DOHH2 (cell line): Measurements from ENCODE around the gene MARCHF6.

Experiments
- H3F3A ChIP-seq: fragments of 200-600 bp; sonication (generic), shearing (Covaris generic); 2 replicates; pipeline ENCODE4 v1.6.0; 2016; ENCODE audit warnings: antibody characterized with exemption, mild to moderate bottlenecking; ENCODE audit not compliant: control insufficient read depth, insufficient read depth
- H3K27ac ChIP-seq: fragments of 200-600 bp; sonication (generic); 2 replicates; pipeline ENCODE4 v1.5.1; 2014; ENCODE audit warnings: low read depth, mild to moderate bottlenecking, low read length, moderate library complexity
- H3K27me3 ChIP-seq: fragments of 200-600 bp; sonication (generic); 2 replicates; pipeline ENCODE4 v1.6.1; 2014; ENCODE audit warnings: mild to moderate bottlenecking, low read length, mixed read lengths; ENCODE audit not compliant: control insufficient read depth
- H3K36me3 ChIP-seq: fragments of 200-600 bp; sonication (generic); 2 replicates; pipeline ENCODE4 v1.6.1; 2014; ENCODE audit warnings: mild to moderate bottlenecking, low read length, moderate library complexity, mixed read lengths; ENCODE audit not compliant: control insufficient read depth
- H3K4me1 ChIP-seq: fragments of 200-600 bp; sonication (generic); 2 replicates; pipeline ENCODE4 v1.6.1; 2014; ENCODE audit warnings: mild to moderate bottlenecking, low read length, mixed read lengths; ENCODE audit not compliant: control insufficient read depth
- H3K4me2 ChIP-seq: fragments of 200-600 bp; sonication (generic); 2 replicates; pipeline ENCODE4 v1.6.0; 2014; ENCODE audit warnings: mild to moderate bottlenecking, low read length, moderate library complexity
- H3K4me3 ChIP-seq: fragments of 200-600 bp; sonication (generic); 2 replicates; pipeline ENCODE4 v1.5.1; 2014; ENCODE audit warnings: mild to moderate bottlenecking, low read length, mixed read lengths
- H3K79me2 ChIP-seq: fragments of 200-600 bp; sonication (generic); 2 replicates; pipeline ENCODE4 v1.6.1; 2014; ENCODE audit warnings: mild to moderate bottlenecking, low read length, mixed read lengths; ENCODE audit not compliant: control insufficient read depth
- H3K9me2 ChIP-seq: fragments of 200-600 bp; sonication (generic); replicated peaks from 2 replicates; pipeline ENCODE4 v1.6.1; 2014; ENCODE audit warnings: mild to moderate bottlenecking, low read length, mixed read lengths; ENCODE audit not compliant: control insufficient read depth
- H3K9me3 ChIP-seq: fragments of 200-600 bp; sonication (generic); 2 replicates; pipeline ENCODE4 v1.6.1; 2014; ENCODE audit warnings: antibody characterized with exemption, low read length, mixed read lengths; ENCODE audit not compliant: control insufficient read depth, insufficient read depth
- H4K20me1 ChIP-seq: fragments of 200-600 bp; sonication (generic); 2 replicates; pipeline ENCODE4 v1.6.0; 2014; ENCODE audit warnings: low read depth, mild to moderate bottlenecking, antibody characterized with exemption, low read length, moderate library complexity; ENCODE audit not compliant: control insufficient read depth, insufficient read depth
- CTCF ChIP-seq: fragments of 200-600 bp; sonication (generic); IDR thresholded peaks from one replicate; pipeline ENCODE4 v1.5.1; 2014; ENCODE audit warnings: antibody characterized with exemption, mild to moderate bottlenecking, low read depth, low read length; ENCODE audit not compliant: poor library complexity, severe bottlenecking
- EZH2phosphoT487 ChIP-seq: fragments of 200-600 bp; sonication (generic); IDR thresholded peaks from 2 replicates; pipeline ENCODE4 v1.6.1; 2017; ENCODE audit warnings: borderline replicate concordance, mild to moderate bottlenecking, antibody characterized with exemption, low read length, moderate library complexity, mixed read lengths

MARCHF6 gene

GRCh38 chr5:10354048-10354872 is 765 bp downstream of the MARCHF6 start:
- Histone ChIP-seq H3F3A (0 out of 2 replicates have a peak, but pooled peaks cover 4% of the 10 kb centered on the region), H3K27ac (peak overlapping the region; percentile 74), H3K4me3 (peak overlapping the region; percentile 91), H3K4me2 (peak overlapping the region; percentile 96), H3K36me3 (peaks cover 20% of the 10 kb centered on the region), H3K79me2 (peaks cover 71% of the 10 kb centered on the region), H3K4me1 (peaks cover 45% of the 10 kb centered on the region), H3K9me3 (no peaks in the 10 kb centered on the region), H3K27me3 (no peaks in the 10 kb centered on the region), H4K20me1 (peaks cover 28% of the 10 kb centered on the region; the same call in 1 of the 2 replicates), H3K9me2 (no peaks in the 10 kb centered on the region)
- no peak for TF ChIP-seq CTCF
- no peak for TF ChIP-seq EZH2phosphoT487

GRCh38 chr5:10355071-10355889 is 1.8 kb downstream of the MARCHF6 start:
- no peaks in the 10 kb centered on the region for H3K9me2 ChIP-seq
- H3K79me2 ChIP-seq, result peaks cover 81% of the 10 kb centered on the region
- H3K36me3 ChIP-seq, result peaks cover 20% of the 10 kb centered on the region
- H3K4me1 ChIP-seq, result peaks cover 53% of the 10 kb centered on the region
- no peaks in the 10 kb centered on the region for H3K9me3 ChIP-seq
- peak overlapping the region; percentile 91 for H3K4me3 ChIP-seq
- no peak for TF ChIP-seq EZH2phosphoT487
- no peak for TF ChIP-seq CTCF
- H3K27ac ChIP-seq, result peak overlapping the region; percentile 74
- peaks cover 28% of the 10 kb centered on the region; the same call in 1 of the 2 replicates for H4K20me1 ChIP-seq
- H3K27me3 ChIP-seq, result no peaks in the 10 kb centered on the region
- peak overlapping the region; percentile 96 for H3K4me2 ChIP-seq
- 0 out of 2 replicates have a peak, but pooled peaks cover 4% of the 10 kb centered on the region for H3F3A ChIP-seq

GRCh38 chr5:10358999-10359398 is 5.5 kb downstream of the MARCHF6 start:
- H3K9me3 ChIP-seq, result no peaks in the 10 kb centered on the region
- H3K36me3 ChIP-seq, result peaks cover 24% of the 10 kb centered on the region
- no peak overlapping the region for H3K4me3 ChIP-seq
- H3K27ac ChIP-seq, result no peak overlapping the region
- H3K27me3 ChIP-seq, result no peaks in the 10 kb centered on the region
- H3F3A ChIP-seq, result 0 out of 2 replicates have a peak, but pooled peaks cover 6% of the 10 kb centered on the region
- peaks cover 42% of the 10 kb centered on the region for H4K20me1 ChIP-seq
- H3K4me2 ChIP-seq, result no peak overlapping the region
- peaks cover 100% of the 10 kb centered on the region for H3K79me2 ChIP-seq
- H3K4me1 ChIP-seq, result peaks cover 70% of the 10 kb centered on the region
- H3K9me2 ChIP-seq, result no peaks in the 10 kb centered on the region
- TF ChIP-seq EZH2phosphoT487, result no peak
- no peak for TF ChIP-seq CTCF
